SU-DHL-6 (cell line): ENCODE results near the gene GAS7.

Experiments used
- H2AFZ ChIP-seq: fragments of 200-600 bp; sonication (generic); 2 replicates; pipeline ENCODE4 v1.6.1; 2014; ENCODE audit warnings: low read depth, mild to moderate bottlenecking, moderate library complexity, mixed read lengths, antibody characterized with exemption, low read length; ENCODE audit not compliant: severe bottlenecking
- H3F3A ChIP-seq: fragments of 200-600 bp; shearing (Covaris generic); 2 replicates; pipeline ENCODE4 v1.6.0; 2016; ENCODE audit warnings: antibody characterized with exemption, mild to moderate bottlenecking; ENCODE audit not compliant: insufficient read depth
- H3K27ac ChIP-seq: fragments of 200-600 bp; sonication (generic); 2 replicates; pipeline ENCODE4 v1.5.1; 2016; ENCODE audit warnings: low read depth, mild to moderate bottlenecking, low read length, moderate library complexity, mixed read lengths
- H3K27me3 ChIP-seq: fragments of 200-600 bp; sonication (generic), shearing (Covaris generic); 2 replicates; pipeline ENCODE4 v1.6.0; 2014; ENCODE audit warnings: mild to moderate bottlenecking, low read length
- H3K36me3 ChIP-seq: fragments of 200-600 bp; sonication (generic); 2 replicates; pipeline ENCODE4 v1.6.1; 2014; ENCODE audit warnings: mild to moderate bottlenecking, low read length, mixed read lengths
- H3K4me2 ChIP-seq: fragments of 300-600, 200-600 bp; shearing (Covaris generic), sonication (generic); 2 replicates; pipeline ENCODE4 v1.6.0; 2014; ENCODE audit warnings: low read length, low read depth, mild to moderate bottlenecking; ENCODE audit not compliant: poor library complexity, severe bottlenecking
- H3K4me3 ChIP-seq: fragments of 200-600 bp; sonication (generic); 2 replicates; pipeline ENCODE4 v1.5.1; 2014; ENCODE audit warnings: antibody characterized with exemption, low read length, mild to moderate bottlenecking, mixed read lengths; ENCODE audit not compliant: insufficient read depth, poor library complexity, severe bottlenecking
- H3K79me2 ChIP-seq: fragments of 200-600 bp; sonication (generic); 2 replicates; pipeline ENCODE4 v1.6.1; 2014; ENCODE audit warnings: mild to moderate bottlenecking, low read length, moderate library complexity; ENCODE audit not compliant: insufficient read depth
- H3K9ac ChIP-seq: fragments of 200-600 bp; sonication (generic); 2 replicates; pipeline ENCODE4 v1.7.0; 2014; ENCODE audit warnings: mild to moderate bottlenecking, low read length
- H3K9me2 ChIP-seq: fragments of 200-600 bp; sonication (generic); replicated peaks from 2 replicates; pipeline ENCODE4 v1.6.1; 2014; ENCODE audit warnings: low read length; ENCODE audit not compliant: insufficient read depth
- H3K9me3 ChIP-seq: fragments of 200-600 bp; sonication (generic); 2 replicates; pipeline ENCODE4 v1.6.1; 2014; ENCODE audit warnings: low read length, mixed read lengths; ENCODE audit not compliant: insufficient read depth
- H4K20me1 ChIP-seq: fragments of 200-600 bp; sonication (generic); 2 replicates; pipeline ENCODE4 v1.6.1; 2014; ENCODE audit warnings: low read depth, mild to moderate bottlenecking, antibody characterized with exemption, low read length, moderate library complexity, mixed read lengths
- EZH2phosphoT487 ChIP-seq: fragments of 200-600 bp; sonication (generic), shearing (Covaris generic); conservative IDR thresholded peaks from 2 replicates; pipeline ENCODE4 v1.6.1; 2018; ENCODE audit warnings: mild to moderate bottlenecking, antibody characterized with exemption, low read length, moderate library complexity, mixed read lengths
- TF ChIP-seq, protein P1 (sequence below): fragments of 200-600 bp; sonication (generic); IDR thresholded peaks from one replicate; pipeline ENCODE4 v1.5.1; 2017; ENCODE audit warnings: antibody characterized with exemption, mild to moderate bottlenecking, low read length, moderate library complexity; ENCODE audit not compliant: insufficient read depth, poor library complexity, severe bottlenecking

Gene GAS7

DNA sequence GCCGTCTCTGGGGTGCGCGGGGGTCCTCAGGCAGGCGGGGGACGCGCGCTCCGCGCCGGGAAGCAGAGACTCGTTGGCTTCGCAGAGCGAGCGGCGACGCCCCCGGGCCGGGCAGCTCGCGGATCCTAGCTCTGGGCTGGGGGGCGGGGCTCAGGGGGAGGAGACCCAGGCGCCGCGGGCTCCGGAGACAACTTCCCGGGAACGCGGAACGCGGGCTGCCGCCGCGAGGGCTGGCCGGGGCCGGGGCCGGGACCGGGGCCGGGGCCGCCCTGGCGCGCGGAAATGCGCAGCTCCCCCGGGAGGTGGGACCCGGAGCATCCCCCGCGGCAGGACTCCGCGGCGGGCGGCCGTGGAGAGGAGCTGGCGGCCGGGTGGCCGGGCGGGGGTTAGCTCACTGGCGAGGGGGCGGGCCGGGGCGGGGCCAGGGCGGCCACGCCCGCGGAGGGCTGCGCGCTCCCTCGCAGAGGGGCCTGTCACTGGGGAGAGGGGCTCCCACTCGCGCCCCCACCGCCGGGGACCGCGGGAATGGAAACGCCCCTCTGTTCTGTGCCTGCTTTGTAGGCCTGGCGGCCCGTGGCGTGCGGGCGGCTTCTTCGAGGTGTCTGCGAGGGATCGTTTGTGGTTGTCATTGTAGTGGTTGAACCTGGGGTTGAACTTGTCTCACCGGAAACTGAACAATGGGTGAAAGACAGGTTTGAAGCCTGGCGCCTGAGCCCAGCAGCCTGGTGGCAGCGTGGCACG is at the start of gene GAS7:
GAS7 (minus strand) TSS at position 98 of the 741 bp plus-strand sequence.
- TF ChIP-seq, protein P1, sequence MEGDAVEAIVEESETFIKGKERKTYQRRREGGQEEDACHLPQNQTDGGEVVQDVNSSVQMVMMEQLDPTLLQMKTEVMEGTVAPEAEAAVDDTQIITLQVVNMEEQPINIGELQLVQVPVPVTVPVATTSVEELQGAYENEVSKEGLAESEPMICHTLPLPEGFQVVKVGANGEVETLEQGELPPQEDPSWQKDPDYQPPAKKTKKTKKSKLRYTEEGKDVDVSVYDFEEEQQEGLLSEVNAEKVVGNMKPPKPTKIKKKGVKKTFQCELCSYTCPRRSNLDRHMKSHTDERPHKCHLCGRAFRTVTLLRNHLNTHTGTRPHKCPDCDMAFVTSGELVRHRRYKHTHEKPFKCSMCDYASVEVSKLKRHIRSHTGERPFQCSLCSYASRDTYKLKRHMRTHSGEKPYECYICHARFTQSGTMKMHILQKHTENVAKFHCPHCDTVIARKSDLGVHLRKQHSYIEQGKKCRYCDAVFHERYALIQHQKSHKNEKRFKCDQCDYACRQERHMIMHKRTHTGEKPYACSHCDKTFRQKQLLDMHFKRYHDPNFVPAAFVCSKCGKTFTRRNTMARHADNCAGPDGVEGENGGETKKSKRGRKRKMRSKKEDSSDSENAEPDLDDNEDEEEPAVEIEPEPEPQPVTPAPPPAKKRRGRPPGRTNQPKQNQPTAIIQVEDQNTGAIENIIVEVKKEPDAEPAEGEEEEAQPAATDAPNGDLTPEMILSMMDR: no peak
- TF ChIP-seq EZH2phosphoT487: no peak
- no peaks in the 10 kb centered on the region for H3K27me3 ChIP-seq
- 0 out of 2 replicates have a peak, but pooled peaks cover 4% of the 10 kb centered on the region for H3K9me3 ChIP-seq
- H2AFZ ChIP-seq: no peak within 1 kb of the TSS
- H3K79me2 ChIP-seq: no peaks in the 10 kb centered on the region
- no peaks in the 10 kb centered on the region for H4K20me1 ChIP-seq
- H3F3A ChIP-seq: no peaks in the 10 kb centered on the region
- H3K27ac ChIP-seq: no peak within 1 kb of the TSS
- H3K9ac ChIP-seq: no peak within 1 kb of the TSS
- no peaks in the 10 kb centered on the region for H3K9me2 ChIP-seq
- no peaks in the 10 kb centered on the region for H3K36me3 ChIP-seq
- H3K4me3 ChIP-seq: no peak within 1 kb of the TSS
- no peak within 1 kb of the TSS for H3K4me2 ChIP-seq

DNA sequence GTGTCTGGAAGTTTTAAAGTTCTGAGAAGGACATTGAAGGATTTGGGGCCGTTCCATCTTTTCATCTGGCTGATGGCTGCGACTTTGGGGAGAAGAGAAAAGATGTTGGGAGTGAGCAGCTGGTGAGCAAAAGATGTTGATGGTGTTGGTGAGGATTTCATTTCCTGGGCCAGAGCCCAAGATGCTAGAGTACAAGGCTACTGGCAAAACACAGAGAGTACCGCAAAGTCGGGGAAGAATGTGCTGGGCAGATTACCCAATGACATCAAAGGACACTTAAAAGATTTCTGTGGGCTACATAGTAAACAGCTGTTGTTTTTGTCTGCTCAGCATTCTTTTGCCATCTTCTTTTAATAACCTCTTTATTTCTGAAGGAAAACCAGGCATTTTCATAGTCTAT is 49.4 kb upstream of the GAS7 start:
- Histone ChIP-seq H3K27me3 (no peaks in the 10 kb centered on the region), H3F3A (no peaks in the 10 kb centered on the region), H2AFZ (no peak overlapping the region), H3K9me3 (no peaks in the 10 kb centered on the region), H3K79me2 (no peaks in the 10 kb centered on the region), H3K9me2 (no peaks in the 10 kb centered on the region), H4K20me1 (no peaks in the 10 kb centered on the region), H3K36me3 (no peaks in the 10 kb centered on the region), H3K27ac (no peak overlapping the region), H3K9ac (no peak overlapping the region), H3K4me2 (no peak overlapping the region), H3K4me3 (no peak overlapping the region)
- TF ChIP-seq, protein P1: no peak
- no peak for TF ChIP-seq EZH2phosphoT487

DNA sequence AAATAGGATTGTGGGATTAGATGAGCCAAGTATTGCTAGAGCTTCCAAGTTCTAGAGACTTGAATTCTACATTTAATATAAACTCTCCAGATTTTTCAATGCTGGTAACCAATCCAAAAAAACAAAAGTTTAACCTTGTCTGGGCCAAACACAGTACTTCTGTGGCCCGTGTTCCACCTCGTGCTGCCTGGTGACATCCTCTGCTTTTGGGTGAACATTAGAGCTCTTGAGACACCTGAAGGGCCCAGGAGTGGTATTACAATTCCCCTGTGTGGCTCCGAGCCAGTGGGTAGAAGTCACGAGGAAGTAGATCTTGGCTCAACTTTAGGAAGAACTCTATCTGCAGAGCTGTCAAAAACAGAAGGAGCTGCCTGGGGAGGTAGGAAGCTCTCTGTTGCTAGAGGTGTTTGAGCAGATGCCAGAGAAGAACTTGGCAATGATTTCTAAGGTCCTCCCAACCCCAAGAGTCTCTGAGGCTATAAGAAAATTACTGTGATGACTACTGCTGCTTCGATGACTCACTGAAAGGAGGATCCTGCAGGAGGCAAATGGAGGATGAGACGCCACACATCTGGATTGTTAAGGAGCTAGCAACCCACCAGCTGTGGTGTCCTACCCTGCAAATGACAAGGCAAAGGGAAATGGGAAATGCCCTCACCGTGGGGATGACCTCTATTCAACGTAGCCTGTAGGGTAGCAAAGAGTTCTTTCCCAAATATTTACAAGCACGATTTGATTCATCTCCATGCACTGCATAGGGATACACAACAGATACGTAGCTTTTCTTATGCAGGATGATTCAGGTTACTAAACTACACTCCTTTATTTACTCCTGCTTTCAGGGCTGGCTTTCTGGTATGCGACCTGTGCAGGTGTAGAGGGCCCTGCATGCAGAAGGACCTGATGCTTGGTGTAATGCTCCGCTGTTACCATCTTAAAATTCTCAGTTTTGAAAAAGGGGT is 45.8 kb upstream of the GAS7 start:
- Histone ChIP-seq H3K27ac (no peak overlapping the region), H4K20me1 (no peaks in the 10 kb centered on the region), H3F3A (no peaks in the 10 kb centered on the region), H3K9ac (no peak overlapping the region), H3K27me3 (no peaks in the 10 kb centered on the region), H3K9me2 (no peaks in the 10 kb centered on the region), H3K36me3 (no peaks in the 10 kb centered on the region), H3K79me2 (no peaks in the 10 kb centered on the region), H2AFZ (no peak overlapping the region), H3K4me2 (no peak overlapping the region), H3K4me3 (no peak overlapping the region), H3K9me3 (0 out of 2 replicates have a peak, but pooled peaks cover 4% of the 10 kb centered on the region)
- TF ChIP-seq, protein P1: no peak
- TF ChIP-seq EZH2phosphoT487: no peak
